CD4-positive, alpha-beta T cell (primary cell): ENCODE data around the gene CELF4. TPM values are rescaled to one million over a fixed set of nuclear protein-coding genes. Genes with fewer than 3 reads are reported as not detected.

Experiments used
- ATAC-seq: fragments of 200-7000 bp; cut with Tn5 transposase; one replicate; pipeline ENCODE4 v1.10.0; 2022; ENCODE audit warnings: mild to moderate bottlenecking; ENCODE audit not compliant: poor library complexity
- CTCF ChIA-PET: fragments of 350-600 bp; sonication (Branson Sonifier 250); formaldehyde crosslinking; loops from one replicate; lab custom pipeline; 2021; ENCODE audit warnings: antibody characterized with exemption, inconsistent platforms; lab: Charles Lee
- POLR2A ChIA-PET: fragments of 350-600 bp; sonication (Branson Sonifier 250); formaldehyde crosslinking; loops from one replicate; lab custom pipeline; 2021; ENCODE audit warnings: antibody characterized with exemption, inconsistent platforms; lab: Charles Lee
- DNase-seq, 14 experiments: peaks; one replicate each; pipeline ENCODE4 v3.0.0-alpha.2; 2013 to 2020; ENCODE audit warnings: mixed read lengths in 2 of 14
- H3K27ac ChIP-seq, 2 donors: one replicate each; pipeline versions ENCODE4 v1.5.1 to v1.7.0; 2013; ENCODE audit warnings: low read length in 2 of 2, low read depth in 1 of 2, mild to moderate bottlenecking in 1 of 2
- H3K27me3 ChIP-seq, 2 experiments: 1 replicate in 1 of 2; 2 replicates in 1 of 2; pipeline versions ENCODE4 v1.6.1 to v1.7.0; 2013; ENCODE audit warnings: low read length in 2 of 2, control low read depth in 1 of 2, mild to moderate bottlenecking in 1 of 2, moderate library complexity in 1 of 2; ENCODE audit not compliant: insufficient read depth in 2 of 2, control insufficient read depth in 1 of 2
- H3K36me3 ChIP-seq: one replicate; pipeline ENCODE4 v1.6.1; 2013; ENCODE audit warnings: low read length, control low read depth; ENCODE audit not compliant: insufficient read depth
- H3K4me1 ChIP-seq: one replicate; pipeline ENCODE4 v1.6.1; 2013; ENCODE audit warnings: low read length, control low read depth; ENCODE audit not compliant: insufficient read depth
- H3K4me3 ChIP-seq: one replicate; pipeline ENCODE4 v1.5.1; 2013; ENCODE audit warnings: mild to moderate bottlenecking, low read length, moderate library complexity
- H3K9me3 ChIP-seq, 2 experiments: 1 replicate in 1 of 2; 2 replicates in 1 of 2; pipeline versions ENCODE4 v1.6.1 to v1.7.0; 2013; ENCODE audit warnings: low read length in 2 of 2, mild to moderate bottlenecking in 2 of 2, control low read depth in 1 of 2, moderate library complexity in 1 of 2; ENCODE audit not compliant: control insufficient read depth in 1 of 2, insufficient read depth in 1 of 2
- H3K27ac Mint-ChIP-seq: one replicate; pipeline ENCODE4 v1.8.0; 2020; ENCODE audit warnings: mixed read lengths
- H3K27me3 Mint-ChIP-seq: one replicate; pipeline ENCODE4 v1.8.0; 2021; ENCODE audit warnings: mixed read lengths
- H3K36me3 Mint-ChIP-seq: one replicate; pipeline ENCODE4 v1.8.0; 2021; ENCODE audit warnings: low read depth, mixed read lengths
- H3K4me1 Mint-ChIP-seq: one replicate; pipeline ENCODE4 v1.8.0; 2021; ENCODE audit warnings: low read depth, mixed read lengths
- H3K4me3 Mint-ChIP-seq: one replicate; pipeline ENCODE4 v1.8.0; 2020; ENCODE audit warnings: mild to moderate bottlenecking, mixed read lengths
- H3K9me3 Mint-ChIP-seq: one replicate; pipeline ENCODE4 v1.8.0; 2020; ENCODE audit warnings: mixed read lengths
- intact Hi-C, 2 experiments: fragments of 100-400 bp; cut with DNase I in 1 of 2; cut with micrococcal nuclease in 1 of 2; formaldehyde crosslinking; loops; one replicate each; pipeline versions ENCODE4 v1.15.1 to v1.9.0; 2023 to 2025; cut with DNase I, micrococcal nuclease
- total RNA-seq, 174 experiments: library from RNA in 2 of 174; stranded (reverse) in 2 of 174; gene quantifications; one replicate each; pipeline ENCODE4 v1.2.3 and lab custom pipeline; 2021 to 2026
- TF ChIP-seq, protein P1 (sequence below): fragments of 200-600 bp; IDR thresholded peaks from one replicate; pipeline ENCODE4 v1.8.0; 2022; ENCODE audit warnings: antibody characterized with exemption, mild to moderate bottlenecking

CELF4 gene
- total RNA-seq, 2 experiments from 2014 or later = not detected

DNA sequence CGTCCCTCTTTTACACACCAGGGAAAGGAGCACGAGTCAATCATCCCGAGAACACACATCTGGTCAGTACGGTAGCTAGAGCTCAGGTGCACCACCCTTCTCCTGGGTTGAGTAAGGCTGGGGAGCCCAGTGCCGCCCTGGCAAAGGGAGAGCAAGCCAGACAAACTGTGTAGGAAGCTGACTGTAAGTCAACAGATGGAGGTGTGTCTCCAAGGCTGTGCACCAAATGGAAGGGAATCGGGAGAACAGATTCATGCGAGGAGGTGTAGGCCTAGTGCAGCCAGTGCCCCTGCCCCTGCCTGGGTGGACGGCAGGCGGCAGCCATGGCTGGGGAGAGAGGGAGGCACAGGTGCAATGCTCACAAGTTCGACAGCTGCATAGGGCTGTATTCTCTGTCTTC is 65.7 kb downstream of the CELF4 start:
- H3K4me1 ChIP-seq = no peaks in the 10 kb centered on the region
- no peaks in the 10 kb centered on the region for H3K36me3 ChIP-seq
- Mint-ChIP-seq H3K4me1 (no peaks in the 10 kb centered on the region), H3K27ac (no peak overlapping the region), H3K9me3 (no peaks in the 10 kb centered on the region), H3K4me3 (no peak overlapping the region), H3K27me3 (peaks cover 12% of the 10 kb centered on the region), H3K36me3 (no peaks in the 10 kb centered on the region)
- ChIA-PET CTCF (no interaction called here), POLR2A (no interaction called here)
- DNase-seq = no peak
- H3K9me3 ChIP-seq = peaks cover 0 to 10% of the 10 kb centered on the region in 2 experiments
- H3K4me3 ChIP-seq = no peak overlapping the region
- no peak for ATAC-seq
- H3K27ac ChIP-seq = no peak overlapping the region
- intact Hi-C loops = no loop called here
- peaks cover 0 to 4% of the 10 kb centered on the region in 2 experiments for H3K27me3 ChIP-seq
- TF ChIP-seq, protein P1, sequence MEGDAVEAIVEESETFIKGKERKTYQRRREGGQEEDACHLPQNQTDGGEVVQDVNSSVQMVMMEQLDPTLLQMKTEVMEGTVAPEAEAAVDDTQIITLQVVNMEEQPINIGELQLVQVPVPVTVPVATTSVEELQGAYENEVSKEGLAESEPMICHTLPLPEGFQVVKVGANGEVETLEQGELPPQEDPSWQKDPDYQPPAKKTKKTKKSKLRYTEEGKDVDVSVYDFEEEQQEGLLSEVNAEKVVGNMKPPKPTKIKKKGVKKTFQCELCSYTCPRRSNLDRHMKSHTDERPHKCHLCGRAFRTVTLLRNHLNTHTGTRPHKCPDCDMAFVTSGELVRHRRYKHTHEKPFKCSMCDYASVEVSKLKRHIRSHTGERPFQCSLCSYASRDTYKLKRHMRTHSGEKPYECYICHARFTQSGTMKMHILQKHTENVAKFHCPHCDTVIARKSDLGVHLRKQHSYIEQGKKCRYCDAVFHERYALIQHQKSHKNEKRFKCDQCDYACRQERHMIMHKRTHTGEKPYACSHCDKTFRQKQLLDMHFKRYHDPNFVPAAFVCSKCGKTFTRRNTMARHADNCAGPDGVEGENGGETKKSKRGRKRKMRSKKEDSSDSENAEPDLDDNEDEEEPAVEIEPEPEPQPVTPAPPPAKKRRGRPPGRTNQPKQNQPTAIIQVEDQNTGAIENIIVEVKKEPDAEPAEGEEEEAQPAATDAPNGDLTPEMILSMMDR = no peak

DNA sequence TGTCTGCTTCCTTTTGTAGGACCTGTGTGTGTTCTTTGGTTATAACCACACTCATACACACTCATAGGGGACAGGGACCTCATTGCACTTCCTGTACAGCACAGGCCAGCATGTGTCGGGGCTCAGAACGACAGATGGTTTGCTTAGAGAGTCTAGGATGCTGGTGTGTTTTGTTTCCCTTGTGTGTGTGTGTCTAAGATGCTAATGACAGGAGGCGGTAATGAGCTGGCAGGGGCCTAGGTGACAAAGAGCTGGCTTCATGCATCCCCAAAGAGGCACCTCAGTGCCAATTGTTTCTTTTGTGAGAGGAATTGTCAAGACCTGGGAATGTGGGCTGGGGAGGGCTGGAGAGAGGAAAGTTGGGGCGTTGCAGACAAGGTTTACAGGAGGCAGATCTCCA is 66.6 kb downstream of the CELF4 start:
- TF ChIP-seq, protein P1 = no peak
- Mint-ChIP-seq H3K9me3 (no peaks in the 10 kb centered on the region), H3K27ac (no peak overlapping the region), H3K36me3 (no peaks in the 10 kb centered on the region), H3K4me3 (no peak overlapping the region), H3K27me3 (peaks cover 12% of the 10 kb centered on the region), H3K4me1 (no peaks in the 10 kb centered on the region)
- Histone ChIP-seq H3K4me1 (no peaks in the 10 kb centered on the region), H3K27me3 (peaks cover 0 to 4% of the 10 kb centered on the region in 2 experiments), H3K27ac (no peak overlapping the region), H3K9me3 (peaks cover 0 to 10% of the 10 kb centered on the region in 2 experiments), H3K36me3 (no peaks in the 10 kb centered on the region), H3K4me3 (no peak overlapping the region)
- ChIA-PET POLR2A (no interaction called here), CTCF (no interaction called here)
- DNase-seq (no peak), ATAC-seq (no peak)
- intact Hi-C loops = no loop called here

DNA sequence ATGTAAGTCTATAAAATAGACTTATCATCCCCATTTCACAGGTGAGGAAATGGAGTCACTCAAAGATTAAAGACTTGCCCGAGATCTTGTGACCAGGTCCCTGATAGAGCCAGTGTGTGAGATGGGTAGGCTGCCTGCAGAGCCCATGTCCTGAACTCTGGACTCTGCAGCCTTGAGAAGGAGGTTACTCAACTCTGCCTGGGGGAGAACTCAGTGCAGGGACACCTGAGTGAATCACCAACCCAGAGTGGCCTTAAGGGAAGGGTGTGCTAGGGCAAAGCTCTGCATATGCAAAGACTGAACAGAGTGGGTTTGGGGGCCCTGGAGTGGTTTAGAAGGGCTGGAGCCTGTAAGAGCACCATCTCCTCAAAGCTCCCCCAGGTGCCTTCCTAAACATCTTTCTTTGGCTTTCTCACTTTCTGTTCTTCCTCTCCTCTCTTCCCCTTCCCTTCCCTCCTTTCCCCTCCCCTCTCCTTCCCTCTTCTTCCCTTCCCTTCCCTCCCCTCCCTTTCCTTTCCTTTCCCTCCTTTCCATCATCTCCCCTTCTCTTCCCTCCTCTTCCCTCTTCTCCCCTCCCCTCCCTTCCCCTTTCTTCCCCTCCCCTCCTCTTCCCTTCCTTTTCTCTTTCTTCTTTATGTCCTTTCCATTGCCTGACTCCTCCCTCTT is 67.6 kb downstream of the CELF4 start:
- CTCF ChIA-PET = no interaction called here
- POLR2A ChIA-PET = no interaction called here
- no peak overlapping the region for H3K4me3 Mint-ChIP-seq
- Histone ChIP-seq H3K9me3 (peaks cover 0 to 10% of the 10 kb centered on the region in 2 experiments), H3K4me1 (no peaks in the 10 kb centered on the region), H3K27ac (no peak overlapping the region), H3K36me3 (no peaks in the 10 kb centered on the region), H3K27me3 (peaks cover 0 to 4% of the 10 kb centered on the region in 2 experiments), H3K4me3 (no peak overlapping the region)
- no peak overlapping the region for H3K27ac Mint-ChIP-seq
- DNase-seq = no peak
- H3K9me3 Mint-ChIP-seq = no peaks in the 10 kb centered on the region
- H3K36me3 Mint-ChIP-seq = no peaks in the 10 kb centered on the region
- no peak for ATAC-seq
- peaks cover 16% of the 10 kb centered on the region for H3K27me3 Mint-ChIP-seq
- intact Hi-C loops = no loop called here
- TF ChIP-seq, protein P1 = no peak
- H3K4me1 Mint-ChIP-seq = no peaks in the 10 kb centered on the region
